Amniotic stem cell (primary cell): ENCODE measurements around the gene PTPRD.
"Not testable (repeated sequence)": the region's sequence is repeated elsewhere in the genome, so short reads cannot be mapped to it uniquely, and the experiment has no call there.

Experiments used
- DNase-seq: peaks from one replicate; lab custom pipeline; 2025; lab: John Stamatoyannopoulos, UW

PTPRD gene

DNA sequence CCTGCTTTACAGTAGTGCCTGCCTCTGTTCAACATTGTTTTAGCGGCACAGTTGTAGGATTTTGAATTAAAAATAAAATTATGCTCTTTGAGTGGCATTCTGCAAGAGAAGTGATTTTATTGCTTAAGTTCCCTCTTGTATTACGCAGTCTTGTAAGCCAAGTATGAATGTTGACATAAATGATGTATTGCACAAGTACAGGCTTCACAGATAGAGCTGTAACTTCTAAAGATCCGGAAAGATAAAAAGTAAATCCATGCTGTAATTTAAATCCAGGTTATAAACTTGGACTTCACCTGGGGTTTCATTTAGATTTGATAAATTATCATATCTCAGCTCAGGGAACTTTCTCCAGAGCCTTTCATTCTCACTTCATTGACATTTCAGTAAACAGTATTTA, 1114.7 kb downstream of the PTPRD start:
- no peak for DNase-seq

DNA sequence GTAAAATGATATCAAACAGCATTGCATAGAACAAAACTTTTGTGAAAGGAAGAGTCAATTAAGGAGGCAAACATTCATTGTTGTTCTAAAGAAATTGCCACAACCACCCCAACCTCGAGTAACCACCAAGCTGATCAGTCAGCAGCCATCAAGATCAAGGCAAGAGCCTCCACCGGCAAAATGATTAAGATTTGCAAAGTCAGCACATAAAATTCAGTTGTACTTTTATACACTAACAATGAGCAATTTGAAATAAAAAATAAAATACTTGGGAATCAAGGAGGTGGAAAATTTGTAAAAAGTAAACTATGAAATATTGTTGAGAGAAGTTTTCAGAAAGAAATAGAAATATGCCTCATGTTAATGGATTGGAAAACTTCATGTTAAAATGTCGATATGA, 1118.5 kb downstream of the PTPRD start:
- DNase-seq = no peak

DNA sequence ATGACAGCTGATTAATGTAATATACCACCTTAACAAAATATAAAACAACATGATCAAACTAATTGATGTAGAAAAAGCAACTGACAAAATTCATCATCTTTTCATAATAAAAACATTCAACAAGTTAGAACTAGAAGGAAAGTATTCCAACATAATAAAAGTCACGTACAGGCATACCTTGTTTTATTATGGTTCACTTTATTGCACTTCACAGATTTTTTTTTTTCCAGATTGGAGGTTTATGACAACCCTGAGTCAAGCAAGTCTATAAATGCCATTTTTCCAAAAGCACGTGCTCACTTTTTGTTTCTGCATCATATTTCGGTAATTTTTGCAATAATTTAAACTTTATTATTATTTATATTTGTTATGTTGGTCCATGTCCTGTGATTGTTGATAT, 1120.3 kb downstream of the PTPRD start:
- no peak for DNase-seq

DNA sequence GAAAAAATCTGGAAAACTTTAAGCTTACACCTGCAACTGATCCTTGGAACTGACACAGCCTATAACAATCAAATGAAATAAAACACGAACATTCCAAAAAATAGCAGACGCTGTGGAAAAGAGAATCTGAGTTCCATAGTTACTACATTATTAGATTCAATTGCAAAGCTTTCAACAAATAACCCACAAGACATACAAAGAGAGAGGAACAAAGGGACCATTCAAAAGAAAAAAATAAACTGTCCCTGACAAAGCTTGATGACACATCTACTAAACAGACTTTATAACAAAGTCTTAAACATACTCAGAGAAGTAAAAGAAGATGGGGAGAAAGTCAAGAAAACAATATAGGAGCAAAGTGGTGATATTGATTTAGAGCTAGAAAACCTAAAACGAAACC, 1123.6 kb downstream of the PTPRD start:
- DNase-seq = no peak

DNA sequence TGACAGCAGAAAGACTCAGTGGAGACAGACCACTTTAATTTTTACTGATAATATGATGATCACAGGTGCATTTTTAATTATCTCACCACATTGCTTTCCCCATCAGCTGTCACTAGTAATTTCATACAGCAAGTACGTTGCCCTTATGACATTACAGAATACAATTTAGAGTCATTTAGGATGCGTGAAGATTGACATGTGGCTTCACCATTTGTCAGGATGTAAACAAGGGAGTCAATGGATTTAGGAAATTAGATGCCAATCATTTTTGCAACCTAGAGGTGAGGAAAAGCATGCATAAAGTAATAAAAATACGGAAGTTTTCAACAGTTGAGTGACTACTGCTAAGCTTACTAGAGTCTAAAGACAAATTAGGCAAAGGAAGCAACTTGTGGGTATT, 1129.6 kb downstream of the PTPRD start:
- no peak for DNase-seq

DNA sequence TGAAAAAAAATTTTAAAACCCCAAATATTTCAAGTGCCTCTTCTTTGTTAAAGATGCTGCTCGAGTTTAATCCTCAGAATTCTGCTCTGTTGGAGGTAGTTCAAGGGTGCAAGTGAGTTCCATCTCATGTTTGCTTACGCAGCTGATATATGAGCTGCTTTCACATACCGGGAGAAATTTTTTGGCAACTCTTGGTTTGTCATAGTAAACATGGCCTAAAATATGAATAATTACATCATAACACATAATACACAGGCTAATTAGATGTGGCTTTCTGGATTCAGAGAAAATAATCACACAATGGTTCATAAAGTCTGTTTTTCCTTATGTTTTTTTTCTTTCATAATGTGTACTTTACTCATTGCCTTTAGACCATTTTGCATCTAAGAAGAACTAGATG, 1134.1 kb downstream of the PTPRD start:
- DNase-seq = no peak

DNA sequence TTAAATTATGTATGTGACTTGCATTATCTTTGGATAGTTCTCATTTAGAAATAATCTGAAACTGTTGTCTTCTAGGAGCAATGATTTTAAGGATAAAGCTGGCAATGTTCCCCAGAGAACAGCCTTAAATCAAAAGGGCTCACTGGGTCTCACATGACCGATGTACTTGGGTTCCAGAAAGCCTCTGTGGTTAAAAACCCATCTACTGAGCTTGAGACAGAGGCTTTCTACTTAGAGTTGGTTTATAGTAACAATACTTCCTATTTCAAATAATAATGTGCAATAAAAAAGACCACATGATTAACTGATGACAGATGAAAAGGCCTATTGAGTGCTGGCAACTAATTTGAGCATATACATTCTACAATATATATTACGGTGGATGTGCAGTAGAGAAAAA, 1143.5 kb downstream of the PTPRD start:
- DNase-seq = no peak

DNA sequence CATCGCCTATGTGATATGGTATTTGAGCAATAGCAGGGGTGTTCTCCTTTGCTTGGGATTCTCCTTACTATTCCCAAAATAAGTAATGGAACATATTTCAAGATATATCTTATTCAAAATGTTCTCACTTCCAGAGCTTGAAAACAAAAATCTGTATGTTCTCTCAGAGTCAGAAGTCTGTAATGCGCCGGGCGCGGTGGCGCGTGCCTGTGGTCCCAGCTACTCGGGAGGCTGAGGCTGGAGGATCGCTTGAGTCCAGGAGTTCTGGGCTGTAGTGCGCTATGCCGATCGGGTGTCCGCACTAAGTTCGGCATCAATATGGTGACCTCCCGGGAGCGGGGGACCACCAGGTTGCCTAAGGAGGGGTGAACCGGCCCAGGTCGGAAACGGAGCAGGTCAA, 1170.9 kb downstream of the PTPRD start:
- not testable (repeated sequence) for DNase-seq

DNA sequence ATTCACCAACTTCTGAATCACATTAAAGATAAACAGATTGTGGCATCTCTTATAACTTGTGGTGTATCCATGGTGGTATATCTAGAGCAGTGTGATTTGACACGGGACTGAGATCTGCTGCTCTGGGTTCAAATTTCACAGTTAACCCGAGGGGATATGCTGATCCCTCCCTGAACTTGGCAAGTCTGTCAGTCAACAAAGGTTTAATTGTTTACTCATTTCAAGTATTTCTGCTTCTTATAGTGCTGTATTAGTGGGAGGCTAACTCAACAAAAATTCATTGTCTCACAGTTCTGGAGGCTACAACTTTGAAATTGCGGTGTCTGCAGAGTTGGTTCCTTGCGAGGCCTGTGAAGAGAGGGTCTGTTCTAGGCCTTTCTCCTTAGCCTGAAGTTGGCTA, 1175.2 kb downstream of the PTPRD start:
- no peak for DNase-seq

DNA sequence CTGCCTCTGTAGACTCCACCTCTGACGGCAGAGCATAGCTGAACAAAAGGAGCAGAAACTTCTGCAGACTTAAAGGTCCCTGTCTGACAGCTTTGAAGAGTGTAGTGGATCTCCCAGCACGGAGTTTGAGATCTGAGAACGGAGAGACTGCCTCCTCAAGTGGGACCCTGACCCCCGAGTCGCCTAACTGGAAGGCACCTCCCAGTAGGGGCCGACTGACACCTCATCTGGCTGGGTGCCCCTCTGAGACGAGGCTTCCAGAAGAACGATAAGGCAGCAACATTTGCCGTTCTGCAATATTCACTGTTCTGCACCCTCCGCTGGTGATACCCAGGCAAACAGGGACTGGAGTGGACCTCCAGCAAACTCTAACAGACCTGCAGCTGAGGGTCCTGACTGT, 1186.3 kb downstream of the PTPRD start:
- not testable (repeated sequence) for DNase-seq

DNA sequence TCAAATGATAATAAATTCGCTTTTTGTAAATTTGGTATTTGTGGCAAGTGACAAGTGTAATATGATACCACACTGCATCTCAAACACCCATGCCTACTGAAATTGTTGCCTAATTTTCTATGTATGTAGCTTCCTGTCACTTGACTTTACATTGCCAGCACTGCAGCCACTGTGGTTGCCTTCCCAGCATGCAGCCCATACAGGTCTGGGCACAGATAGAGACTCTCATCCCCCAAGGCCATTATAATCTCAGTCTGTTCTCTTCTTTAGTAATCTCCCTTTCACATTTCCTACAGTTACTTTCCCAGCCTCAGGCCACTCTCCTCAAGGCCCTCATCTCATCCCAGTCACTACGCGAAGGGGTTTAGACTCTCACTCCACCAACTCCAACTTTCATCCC, 1200.6 kb downstream of the PTPRD start:
- DNase-seq = no peak

DNA sequence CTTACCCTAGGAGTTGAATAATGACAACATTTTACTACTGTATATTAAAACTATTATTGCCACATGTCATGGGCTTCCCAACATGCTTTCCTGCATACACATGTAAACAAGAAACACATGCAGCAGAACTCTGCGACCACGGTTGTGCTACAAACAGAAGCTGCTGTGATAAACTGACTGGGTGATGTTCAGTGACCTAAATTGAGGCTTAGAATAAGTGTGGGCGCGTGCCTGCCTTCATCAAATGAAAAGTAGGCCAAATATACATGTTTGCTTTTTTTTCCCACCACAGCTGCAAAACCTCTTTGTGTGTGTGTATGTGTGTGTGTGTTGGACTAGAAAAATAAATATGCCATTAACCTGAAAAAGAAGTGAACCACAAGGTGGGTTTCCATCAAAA, 1202.1 kb downstream of the PTPRD start:
- DNase-seq = no peak

DNA sequence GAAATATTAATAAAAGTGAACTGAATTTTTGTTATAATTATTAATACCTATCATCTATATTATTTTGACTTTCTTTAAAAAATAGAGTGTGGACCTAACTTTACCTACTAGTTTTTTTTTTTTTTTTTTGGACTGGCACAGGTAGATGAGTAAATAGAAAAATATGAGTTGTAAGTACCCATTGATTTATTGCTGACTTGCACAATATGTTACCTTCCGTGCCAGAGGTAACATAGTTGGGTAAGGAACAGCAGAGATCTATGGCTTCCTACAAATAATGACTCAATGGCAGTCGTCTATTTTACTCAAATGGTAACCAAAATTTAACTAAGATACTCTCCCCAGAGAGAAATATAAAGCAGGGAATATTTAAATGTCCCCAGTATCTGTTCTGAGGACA, 1212.8 kb downstream of the PTPRD start:
- no peak for DNase-seq

DNA sequence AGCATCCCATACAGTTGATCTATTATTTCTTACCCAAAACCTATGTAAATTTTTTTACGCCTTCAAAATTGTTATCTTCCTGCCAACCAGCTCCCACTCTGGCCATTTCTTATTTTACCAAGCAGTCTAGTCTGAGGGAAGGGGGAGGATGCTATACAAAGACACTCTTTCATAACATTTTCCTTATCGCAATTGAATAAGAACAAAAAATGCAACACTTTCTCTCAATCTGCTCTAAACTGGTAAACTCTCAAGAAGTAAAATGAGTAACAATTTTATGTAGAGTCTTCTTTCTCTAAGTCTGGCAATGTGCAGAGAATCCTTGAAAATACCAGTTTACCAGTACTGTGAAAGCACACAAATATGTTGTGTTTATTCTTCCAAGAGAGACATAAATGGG, 1216.3 kb downstream of the PTPRD start:
- DNase-seq = no peak

DNA sequence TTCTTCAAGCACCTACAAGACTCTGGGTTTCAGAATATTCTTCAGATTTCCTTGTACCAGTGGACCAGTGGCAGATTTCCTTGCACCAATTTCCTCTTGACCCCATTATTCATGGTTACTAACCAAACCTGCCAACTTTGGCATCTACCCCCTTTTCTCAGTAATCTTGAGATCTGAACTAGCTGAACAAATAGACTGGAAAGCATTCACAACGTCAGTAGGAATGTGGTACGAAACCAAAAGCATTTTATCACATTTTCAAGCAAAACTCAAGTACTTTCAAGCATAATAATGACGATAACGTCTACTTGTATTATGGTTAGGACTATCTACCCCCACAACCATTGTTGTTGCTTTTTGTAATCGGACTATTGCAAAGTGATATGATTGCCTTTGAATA, 1217.3 kb downstream of the PTPRD start:
- no peak for DNase-seq

DNA sequence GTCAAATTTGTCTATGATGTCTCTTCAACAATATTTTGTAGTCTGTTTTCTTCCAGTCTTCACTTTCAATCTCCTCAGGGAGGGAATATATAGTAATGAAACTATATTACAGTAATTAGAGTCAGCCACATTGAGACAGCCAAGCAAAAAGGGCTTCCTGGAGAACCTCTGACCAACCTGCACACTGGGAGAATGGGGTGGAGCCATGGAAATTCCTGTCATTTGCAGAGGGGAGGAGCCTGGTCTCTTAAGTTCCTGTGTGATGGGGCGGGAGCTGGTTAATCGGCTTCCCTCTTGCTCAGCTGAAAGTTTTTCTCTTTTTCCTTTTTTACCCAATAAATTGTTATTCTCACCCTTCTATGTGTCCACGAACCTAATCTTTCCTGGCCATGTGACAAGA, 1220.0 kb downstream of the PTPRD start:
- DNase-seq = no peak

DNA sequence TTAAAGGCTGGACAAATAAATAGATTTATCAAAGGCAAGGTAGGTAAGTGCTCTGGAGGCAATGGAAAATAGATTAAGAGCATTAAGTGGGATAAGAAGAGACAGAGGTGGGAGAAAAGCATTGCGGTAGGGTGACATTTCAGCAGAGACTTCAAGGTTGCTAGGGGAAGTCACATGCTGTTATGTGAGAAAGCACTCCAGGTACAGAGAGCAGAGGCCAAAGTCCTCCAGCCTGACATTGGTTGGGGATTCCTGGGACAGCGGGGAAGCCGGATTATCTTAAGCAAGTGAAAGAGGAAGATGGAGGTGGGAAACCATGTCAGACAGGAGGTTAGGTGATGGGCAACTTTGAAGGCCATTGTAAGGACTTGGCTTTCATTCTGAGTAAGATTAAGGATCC, 1222.9 kb downstream of the PTPRD start:
- no peak for DNase-seq

DNA sequence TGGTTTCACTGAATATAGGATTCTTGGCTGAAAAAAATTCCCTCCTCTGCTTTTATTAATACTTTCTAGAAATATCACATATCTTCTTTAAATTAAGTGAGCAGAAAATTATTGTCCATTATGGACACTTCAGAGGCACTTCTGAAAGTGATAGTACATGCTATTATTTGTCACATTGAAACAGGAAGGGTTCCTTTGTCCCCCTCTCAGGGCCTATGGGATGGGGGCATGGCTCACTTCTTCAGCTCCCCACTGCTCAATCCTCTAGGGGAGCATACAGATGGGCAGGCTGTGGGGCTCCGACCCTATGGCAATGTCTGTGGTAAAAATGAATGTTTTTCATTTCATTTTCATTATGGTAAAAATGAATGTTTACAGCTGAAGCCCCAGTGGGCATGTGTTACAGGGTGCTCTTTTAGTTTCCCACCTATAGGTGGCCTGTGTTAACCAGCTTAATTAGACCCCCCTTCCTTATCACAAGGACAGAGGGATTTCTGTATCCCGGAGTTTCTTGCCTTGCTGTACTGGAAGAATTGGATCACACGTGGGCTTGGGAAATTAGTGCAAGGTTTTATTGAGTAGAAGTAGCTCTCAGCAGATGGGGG, 1225.2 kb downstream of the PTPRD start:
- no peak for DNase-seq

DNA sequence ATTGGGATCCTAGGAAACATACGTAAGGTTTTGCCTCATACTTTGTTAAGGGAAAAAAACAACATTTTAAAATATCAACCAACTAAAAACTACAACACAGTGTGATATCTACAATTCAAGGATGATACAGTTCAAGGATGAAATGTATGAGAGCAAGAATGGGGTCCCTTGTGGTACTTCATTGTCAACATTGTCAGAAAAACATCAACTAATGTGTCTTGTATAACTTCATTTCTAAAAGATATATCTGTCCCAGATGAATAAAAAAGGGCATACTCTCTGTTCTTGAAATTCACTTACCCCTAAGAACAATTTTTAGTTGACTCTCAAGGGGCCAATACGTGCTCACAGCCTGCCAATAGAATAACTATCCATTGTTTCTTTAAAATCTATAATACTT, 1250.5 kb downstream of the PTPRD start:
- no peak for DNase-seq

DNA sequence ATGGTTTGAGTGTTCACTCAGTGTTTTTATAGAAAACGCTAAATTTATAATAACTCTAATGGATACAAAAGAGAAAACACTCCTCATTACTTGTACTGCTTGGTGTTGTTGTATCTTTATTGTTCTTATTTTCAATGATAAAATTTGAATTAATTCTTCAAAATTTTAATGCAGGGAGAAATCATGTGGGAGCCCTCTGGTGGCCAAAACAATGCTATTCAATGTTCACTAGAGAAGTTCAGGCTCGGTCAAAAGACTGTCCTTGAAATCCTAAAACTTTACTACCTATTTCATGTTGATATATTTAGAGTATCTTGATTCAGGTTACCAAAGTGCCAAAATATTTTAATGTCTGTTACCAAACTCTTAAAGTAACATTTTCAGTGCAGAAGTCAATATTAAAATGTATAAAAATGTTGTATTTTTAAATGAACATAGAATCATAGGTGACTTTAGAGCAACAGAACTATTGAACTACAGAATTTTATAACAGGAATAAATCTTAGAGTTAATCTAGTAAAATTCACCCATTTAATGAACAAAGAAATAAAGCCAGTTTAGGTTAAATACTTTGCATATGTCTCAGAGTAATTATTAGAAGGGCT, 1259.8 kb downstream of the PTPRD start:
- DNase-seq = no peak

DNA sequence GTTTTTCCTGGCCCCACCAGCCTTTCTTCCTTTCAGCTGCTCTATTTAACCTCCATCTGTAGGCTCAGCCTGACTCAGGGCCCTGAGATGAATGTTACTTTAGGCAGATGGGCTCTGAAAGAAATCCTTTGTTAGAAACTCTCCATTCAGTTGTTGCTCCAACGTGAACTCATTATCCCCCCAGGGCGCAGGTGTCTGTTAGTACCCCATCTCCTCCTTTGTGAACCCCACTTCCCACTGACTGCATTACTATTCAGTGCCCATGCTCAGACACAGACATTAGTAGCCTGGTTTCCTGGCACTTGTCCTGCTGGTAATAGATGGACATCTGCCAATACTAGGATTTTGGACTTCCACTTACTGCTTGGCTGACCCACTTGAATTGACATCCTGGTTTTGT, 1271.6 kb downstream of the PTPRD start:
- no peak for DNase-seq

DNA sequence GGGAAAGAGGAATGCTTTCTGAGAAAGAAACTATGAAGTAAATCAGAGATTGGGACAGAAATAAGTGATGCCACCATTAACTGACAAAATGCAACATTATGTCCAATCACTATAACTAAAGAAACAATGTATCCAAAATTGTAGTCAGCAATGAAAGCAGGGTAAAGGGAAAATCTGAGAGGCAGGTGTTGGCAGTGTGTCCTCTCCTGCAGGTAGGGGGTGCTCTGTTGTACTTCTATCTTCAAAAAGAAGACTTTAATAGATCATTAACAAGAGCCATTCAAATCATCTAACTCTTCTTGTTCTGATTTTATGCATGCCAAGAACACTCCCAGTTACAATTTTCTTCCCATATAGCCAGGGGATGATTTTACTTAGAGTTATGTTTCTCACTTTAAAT, 1275.7 kb downstream of the PTPRD start:
- no peak for DNase-seq

DNA sequence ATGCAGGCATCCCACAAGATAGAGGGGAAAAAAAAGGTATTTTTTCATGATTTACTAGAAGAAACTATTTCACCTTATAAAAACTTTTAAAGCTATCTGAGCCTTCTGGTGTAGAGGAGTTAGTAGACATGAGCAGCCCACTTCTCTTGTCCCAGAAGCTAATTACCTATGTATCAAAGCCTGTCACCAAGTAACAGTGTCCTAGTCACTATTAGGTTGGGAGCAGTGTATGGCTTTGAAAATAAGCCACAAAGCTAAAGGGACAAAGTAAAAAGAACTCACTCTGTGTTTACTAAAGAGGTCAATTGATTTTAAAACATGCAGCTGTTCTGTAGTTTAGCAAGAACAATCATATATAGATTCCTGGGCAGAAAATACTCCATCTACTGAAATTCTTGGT, 1286.1 kb downstream of the PTPRD start:
- no peak for DNase-seq

DNA sequence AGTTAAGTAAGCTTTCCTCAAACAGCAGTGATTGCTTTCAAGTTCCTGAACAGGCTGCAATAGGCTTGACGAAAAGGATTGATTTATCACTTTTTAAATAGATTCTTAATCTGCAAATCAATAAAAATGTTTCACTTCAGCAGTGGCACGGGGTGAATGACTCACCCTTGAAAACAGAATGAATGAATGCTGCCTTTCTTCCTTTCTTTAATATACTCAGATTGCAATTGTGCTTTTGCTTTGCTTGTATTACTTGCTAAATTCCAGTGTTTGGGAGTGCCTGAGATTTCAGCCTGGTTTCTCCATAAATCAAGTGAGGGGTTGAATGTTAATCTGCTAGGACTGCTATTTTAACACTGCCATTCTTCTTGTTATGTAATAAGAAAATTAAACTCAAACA, 1293.8 kb downstream of the PTPRD start:
- DNase-seq = no peak

DNA sequence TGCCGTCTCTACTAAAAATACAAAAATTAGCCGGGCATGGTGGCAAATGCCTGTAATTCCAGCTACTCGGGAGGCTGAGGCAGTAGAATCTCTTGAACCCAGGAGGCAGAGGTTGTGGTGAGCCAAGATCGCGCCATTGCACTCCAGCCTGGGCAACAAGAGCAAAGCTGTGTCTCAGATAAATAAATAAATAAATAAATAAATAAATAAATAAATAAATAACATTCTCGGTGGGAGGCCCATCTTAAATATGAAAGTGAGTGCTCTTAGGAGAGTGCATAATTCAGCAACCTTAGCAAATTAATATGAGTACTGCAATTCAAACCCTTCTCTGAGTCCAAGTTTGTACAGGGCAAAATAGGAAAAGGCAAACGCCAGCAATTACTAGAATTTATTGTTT, 1302.1 kb downstream of the PTPRD start:
- DNase-seq = not testable (repeated sequence)
